NB4 (cell line): ENCODE results near the gene CA12.

Source experiments
- CTCF ChIP-seq: IDR thresholded peaks from one replicate; pipeline ENCODE4 v1.5.1; 2012; ENCODE audit warnings: low read depth, low read length
- POLR2A ChIP-seq: IDR thresholded peaks from 2 replicates; pipeline ENCODE4 v1.6.1; 2011; ENCODE audit warnings: mild to moderate bottlenecking; ENCODE audit not compliant: insufficient read length; ENCODE audit errors: extremely low read depth

GRCh38 chr15:63408524-63408923 lies 26.9 kb upstream of the CA12 start:
- TF ChIP-seq POLR2A (no peak), CTCF (no peak)
